Mesothelial cell of epicardium (in vitro differentiated cells): Measurements from ENCODE around the gene COL19A1. TPM values are rescaled to one million over a fixed set of nuclear protein-coding genes. Genes with fewer than 3 reads are reported as not detected.
"Not testable (repeated sequence)": the region's sequence is repeated elsewhere in the genome, so short reads cannot be mapped to it uniquely, and the experiment has no call there.

ENCODE experiments used
- DNase-seq, 2 experiments: peaks; one replicate each; pipeline ENCODE4 v3.0.0; 2021; ENCODE audit warnings: low spot score in 2 of 2; ENCODE audit not compliant: unreplicated experiment in 2 of 2
- H3K27ac Mint-ChIP-seq: 2 replicates; pipeline ENCODE4 v1.8.0; 2021; ENCODE audit warnings: mixed read lengths
- H3K27me3 Mint-ChIP-seq: 2 replicates; pipeline ENCODE4 v1.8.0; 2021; ENCODE audit warnings: low read depth, mixed read lengths
- H3K36me3 Mint-ChIP-seq: 2 replicates; pipeline ENCODE4 v1.8.0; 2021; ENCODE audit warnings: mixed read lengths
- H3K4me1 Mint-ChIP-seq: 2 replicates; pipeline ENCODE4 v1.8.0; 2021; ENCODE audit warnings: mixed read lengths
- H3K4me3 Mint-ChIP-seq: 2 replicates; pipeline ENCODE4 v1.8.0; 2021; ENCODE audit warnings: mild to moderate bottlenecking, moderate library complexity, mixed read lengths
- H3K9me3 Mint-ChIP-seq: 2 replicates; pipeline ENCODE4 v1.8.0; 2021; ENCODE audit warnings: mixed read lengths
- CTCF ChIP-seq: fragments of 200-600 bp; sonication (generic); IDR thresholded peaks from one replicate; pipeline ENCODE4 v1.5.0; 2021; ENCODE audit warnings: antibody characterized with exemption; ENCODE audit not compliant: unreplicated experiment
- total RNA-seq: library from RNA; stranded (reverse); gene quantifications from 3 replicates; pipeline ENCODE4 v1.2.1, GENCODE V29; 2021

The COL19A1 gene
- total RNA-seq, 1 donor from 2014 or later: 0.25 TPM

GRCh38 chr6:69957985-69958559, 91.7 kb downstream of the COL19A1 start:
- no peaks in the 10 kb centered on the region for H3K27me3 Mint-ChIP-seq
- no peak for DNase-seq

GRCh38 chr6:69958978-69959377, 92.6 kb downstream of the COL19A1 start:
- TF ChIP-seq CTCF: no peak
- Mint-ChIP-seq H3K4me3 (no peak overlapping the region), H3K9me3 (no peaks in the 10 kb centered on the region), H3K27ac (no peak overlapping the region), H3K27me3 (no peaks in the 10 kb centered on the region), H3K36me3 (no peaks in the 10 kb centered on the region), H3K4me1 (peaks cover 3% of the 10 kb centered on the region)
- no peak for DNase-seq

More at GRCh38 chr6:69957985-69958559, 91.7 kb downstream of the COL19A1 start:
- Mint-ChIP-seq H3K27ac (no peak overlapping the region), H3K36me3 (no peaks in the 10 kb centered on the region), H3K9me3 (no peaks in the 10 kb centered on the region), H3K4me1 (peaks cover 3% of the 10 kb centered on the region), H3K4me3 (no peak overlapping the region)
- TF ChIP-seq CTCF: no peak

- not testable (repeated sequence) for H3K4me3 Mint-ChIP-seq, DNase-seq, H3K27ac Mint-ChIP-seq, H3K4me1 Mint-ChIP-seq, H3K36me3 Mint-ChIP-seq, H3K27me3 Mint-ChIP-seq, H3K9me3 Mint-ChIP-seq
These were observed 99.6 kb downstream of the COL19A1 start for GRCh38 chr6:69965974-69966373.

- Mint-ChIP-seq H3K27me3 (no peaks in the 10 kb centered on the region), H3K4me1 (peaks cover 12% of the 10 kb centered on the region), H3K4me3 (no peak overlapping the region), H3K9me3 (no peaks in the 10 kb centered on the region), H3K27ac (no peak overlapping the region), H3K36me3 (no peaks in the 10 kb centered on the region)
- no peak for TF ChIP-seq CTCF
- no peak for DNase-seq
These were observed 106.8 kb downstream of the COL19A1 start for GRCh38 chr6:69973138-69973537.

- DNase-seq: no peak
- no peak overlapping the region for H3K27ac Mint-ChIP-seq
- H3K36me3 Mint-ChIP-seq: no peaks in the 10 kb centered on the region
- H3K4me3 Mint-ChIP-seq: no peak overlapping the region
- no peak for TF ChIP-seq CTCF
- H3K9me3 Mint-ChIP-seq: no peaks in the 10 kb centered on the region
- H3K27me3 Mint-ChIP-seq: no peaks in the 10 kb centered on the region
- peaks cover 12% of the 10 kb centered on the region for H3K4me1 Mint-ChIP-seq
These were observed 107.4 kb downstream of the COL19A1 start for GRCh38 chr6:69973763-69974162.

- no peaks in the 10 kb centered on the region for H3K36me3 Mint-ChIP-seq
- no peak for DNase-seq
- TF ChIP-seq CTCF: no peak
- no peak overlapping the region for H3K4me3 Mint-ChIP-seq
- no peaks in the 10 kb centered on the region for H3K27me3 Mint-ChIP-seq
- no peaks in the 10 kb centered on the region for H3K9me3 Mint-ChIP-seq
- no peak overlapping the region for H3K27ac Mint-ChIP-seq
- H3K4me1 Mint-ChIP-seq: peaks cover 12% of the 10 kb centered on the region
These were observed 107.8 kb downstream of the COL19A1 start for GRCh38 chr6:69974193-69974592.
